GM06990 (cell line): ENCODE measurements around the gene SYNE1.
A peak's percentile ranks its signal among the peaks of the same experiment; 100 is the strongest.

Experiments used
- DNase-seq: peaks from one replicate; pipeline ENCODE4 v3.0.0-alpha.2; 2011; ENCODE audit not compliant: insufficient read length; ENCODE audit errors: extremely low read depth
- H3K27me3 ChIP-seq: replicated peaks from 2 replicates; pipeline ENCODE4 v1.6.0; 2011; ENCODE audit warnings: low read length; ENCODE audit not compliant: control insufficient read depth, insufficient read depth
- H3K36me3 ChIP-seq: 2 replicates; pipeline ENCODE4 v1.5.1; 2011; ENCODE audit warnings: low read length; ENCODE audit not compliant: control insufficient read depth, insufficient read depth
- H3K4me3 ChIP-seq: replicated peaks from 2 replicates; pipeline ENCODE4 v1.5.1; 2011; ENCODE audit warnings: low read depth, mild to moderate bottlenecking, control low read depth, low read length
- TF ChIP-seq, protein P1 (sequence below): IDR thresholded peaks from 2 replicates; pipeline ENCODE4 v1.5.1; 2011; ENCODE audit warnings: low read length, control low read depth, mild to moderate bottlenecking, inconsistent platforms; ENCODE audit not compliant: insufficient read depth, poor library complexity, severe bottlenecking

The SYNE1 gene

DNA sequence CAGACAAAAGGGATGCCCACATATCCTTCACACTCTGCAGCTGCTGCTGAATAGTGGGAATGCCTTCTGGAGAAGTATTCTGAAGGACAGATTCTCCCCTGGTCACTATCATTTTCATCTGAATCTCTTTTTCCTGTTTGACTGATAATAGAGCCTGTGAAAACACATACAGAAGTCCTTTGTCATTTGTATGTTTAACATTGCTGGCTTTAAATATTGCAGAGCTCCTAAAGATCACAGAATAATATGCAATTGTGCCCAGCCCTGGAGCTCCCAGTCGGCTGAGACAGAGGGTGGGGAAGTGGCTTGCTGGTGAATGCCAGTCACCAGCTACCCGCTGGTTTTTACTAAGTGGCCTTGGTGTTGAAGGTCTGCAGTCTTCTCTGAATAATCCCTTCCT, 272.3 kb downstream of the SYNE1 start:
- DNase-seq, result no peak
- no peaks in the 10 kb centered on the region for H3K27me3 ChIP-seq
- no peaks in the 10 kb centered on the region for H3K36me3 ChIP-seq
- no peak overlapping the region for H3K4me3 ChIP-seq
- TF ChIP-seq, protein P1, sequence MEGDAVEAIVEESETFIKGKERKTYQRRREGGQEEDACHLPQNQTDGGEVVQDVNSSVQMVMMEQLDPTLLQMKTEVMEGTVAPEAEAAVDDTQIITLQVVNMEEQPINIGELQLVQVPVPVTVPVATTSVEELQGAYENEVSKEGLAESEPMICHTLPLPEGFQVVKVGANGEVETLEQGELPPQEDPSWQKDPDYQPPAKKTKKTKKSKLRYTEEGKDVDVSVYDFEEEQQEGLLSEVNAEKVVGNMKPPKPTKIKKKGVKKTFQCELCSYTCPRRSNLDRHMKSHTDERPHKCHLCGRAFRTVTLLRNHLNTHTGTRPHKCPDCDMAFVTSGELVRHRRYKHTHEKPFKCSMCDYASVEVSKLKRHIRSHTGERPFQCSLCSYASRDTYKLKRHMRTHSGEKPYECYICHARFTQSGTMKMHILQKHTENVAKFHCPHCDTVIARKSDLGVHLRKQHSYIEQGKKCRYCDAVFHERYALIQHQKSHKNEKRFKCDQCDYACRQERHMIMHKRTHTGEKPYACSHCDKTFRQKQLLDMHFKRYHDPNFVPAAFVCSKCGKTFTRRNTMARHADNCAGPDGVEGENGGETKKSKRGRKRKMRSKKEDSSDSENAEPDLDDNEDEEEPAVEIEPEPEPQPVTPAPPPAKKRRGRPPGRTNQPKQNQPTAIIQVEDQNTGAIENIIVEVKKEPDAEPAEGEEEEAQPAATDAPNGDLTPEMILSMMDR, result no peak

DNA sequence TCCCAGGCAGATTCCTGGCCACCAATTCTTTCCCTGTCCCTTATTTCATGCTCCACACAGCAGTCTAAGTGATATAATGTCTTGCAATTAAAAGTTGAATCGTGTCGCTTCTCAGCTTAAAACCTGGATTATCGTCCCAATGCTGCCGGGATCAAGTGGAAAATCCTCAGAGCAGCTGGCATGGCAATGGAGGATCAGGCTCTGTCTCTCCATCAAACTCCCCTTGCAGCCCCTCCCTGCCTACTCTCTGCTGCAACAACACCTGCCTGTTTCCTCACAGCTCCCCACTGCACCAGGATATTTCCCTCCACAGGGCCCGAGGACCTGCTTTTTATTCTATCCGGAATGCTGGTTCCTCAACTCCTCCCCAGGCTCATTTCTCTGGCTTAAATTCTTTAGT, 277.1 kb downstream of the SYNE1 start:
- no peaks in the 10 kb centered on the region for H3K36me3 ChIP-seq
- DNase-seq, result no peak
- TF ChIP-seq, protein P1, result no peak
- H3K27me3 ChIP-seq, result no peaks in the 10 kb centered on the region
- no peak overlapping the region for H3K4me3 ChIP-seq

DNA sequence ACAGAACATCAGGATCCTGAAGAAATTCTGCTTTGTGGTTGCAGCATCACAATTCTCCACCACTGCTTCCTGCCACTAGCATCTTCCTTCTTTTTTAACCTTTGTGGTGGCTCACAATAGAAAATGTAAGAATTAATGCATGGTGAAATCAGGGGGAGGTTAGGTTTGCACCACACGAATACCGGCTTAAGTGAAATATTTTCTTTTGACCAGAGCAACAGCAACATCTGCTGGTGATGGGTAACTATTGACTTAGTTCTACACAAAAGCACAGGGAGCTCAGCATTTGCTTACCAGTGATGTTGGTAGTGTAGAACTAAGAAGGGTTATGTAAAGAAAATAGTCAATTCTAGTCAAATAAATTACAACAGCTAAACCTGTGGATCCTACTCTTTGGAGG, 280.5 kb downstream of the SYNE1 start:
- H3K27me3 ChIP-seq, result no peaks in the 10 kb centered on the region
- H3K36me3 ChIP-seq, result no peaks in the 10 kb centered on the region
- TF ChIP-seq, protein P1, result peak; percentile 33
- no peak overlapping the region for H3K4me3 ChIP-seq
- DNase-seq, result peak; percentile 16

DNA sequence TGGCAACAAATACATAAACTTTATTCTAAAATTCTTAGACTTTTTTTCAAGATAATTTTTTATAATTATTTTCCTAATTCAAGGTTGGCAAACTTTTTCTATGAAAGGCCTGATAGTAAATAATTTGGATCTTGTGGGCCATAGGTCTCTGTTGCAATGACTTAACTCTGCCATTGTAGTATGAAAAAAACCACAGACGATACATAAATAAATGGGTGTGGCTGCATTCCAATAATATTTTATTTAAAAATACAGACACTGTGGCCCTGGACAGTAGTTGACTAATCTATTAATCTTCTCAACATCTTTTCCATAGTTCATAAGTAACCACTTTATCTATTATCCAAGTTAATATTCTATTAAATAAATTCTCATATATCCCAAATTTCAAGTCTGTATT, 281.1 kb downstream of the SYNE1 start:
- no peak for DNase-seq
- TF ChIP-seq, protein P1, result no peak

DNA sequence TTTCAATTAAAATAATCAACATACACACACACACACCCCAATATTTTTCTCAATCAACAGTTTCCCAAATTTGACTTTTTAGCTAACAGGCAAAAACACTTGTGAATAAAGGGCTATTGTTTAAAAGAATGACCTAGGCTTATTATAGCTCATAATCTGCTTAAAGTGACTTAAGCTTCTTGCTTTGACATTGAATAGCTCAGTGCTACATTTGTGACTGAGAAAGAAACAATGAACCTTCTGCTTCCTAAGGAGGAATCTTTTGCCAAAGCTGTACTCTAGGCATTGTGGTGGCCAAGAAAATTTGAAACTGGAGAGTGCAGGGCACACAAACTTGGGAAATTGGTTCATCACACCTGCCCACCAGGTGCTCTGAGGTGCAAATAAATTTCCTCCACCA, 282.0 kb downstream of the SYNE1 start:
- Histone ChIP-seq H3K27me3 (no peaks in the 10 kb centered on the region), H3K36me3 (no peaks in the 10 kb centered on the region), H3K4me3 (no peak overlapping the region)
- no peak for DNase-seq
- TF ChIP-seq, protein P1, result no peak

More for the DNA sequence above, 281.1 kb downstream of the SYNE1 start:
- no peaks in the 10 kb centered on the region for H3K27me3 ChIP-seq
- no peak overlapping the region for H3K4me3 ChIP-seq
- H3K36me3 ChIP-seq, result no peaks in the 10 kb centered on the region

DNA sequence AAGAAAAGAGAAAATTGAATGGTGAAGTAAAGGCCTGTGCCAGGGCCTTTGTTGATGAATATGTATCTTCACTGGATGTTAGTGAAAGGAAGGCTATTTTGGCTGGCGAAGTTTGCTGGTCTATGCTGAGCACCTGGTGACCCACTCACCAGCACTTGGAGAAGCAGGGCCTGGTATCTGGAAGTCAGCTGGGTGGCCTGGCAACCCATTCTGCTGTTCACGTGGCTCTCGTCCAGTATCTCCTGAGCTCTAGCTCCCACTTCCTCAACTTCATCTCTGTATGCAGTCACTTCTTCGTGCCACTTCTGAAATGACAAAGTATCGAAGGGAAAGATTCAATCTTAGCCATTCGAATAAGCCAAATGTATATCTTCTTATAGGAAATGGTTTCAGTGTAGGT, 283.7 kb downstream of the SYNE1 start:
- no peak overlapping the region for H3K4me3 ChIP-seq
- H3K27me3 ChIP-seq, result no peaks in the 10 kb centered on the region
- TF ChIP-seq, protein P1, result no peak
- no peaks in the 10 kb centered on the region for H3K36me3 ChIP-seq
- DNase-seq, result no peak
